UCSD-AML1 (cell line): ENCODE measurements around the gene STAT1.
A peak's percentile ranks its signal among the peaks of the same experiment; 100 is the strongest.
"Not testable (repeated sequence)": the region's sequence is repeated elsewhere in the genome, so short reads cannot be mapped to it uniquely, and the experiment has no call there.

Experiments
- DNase-seq: peaks from one replicate; lab custom pipeline; 2025; ENCODE audit not compliant: unreplicated experiment; lab: John Stamatoyannopoulos, UW

Gene STAT1

DNA sequence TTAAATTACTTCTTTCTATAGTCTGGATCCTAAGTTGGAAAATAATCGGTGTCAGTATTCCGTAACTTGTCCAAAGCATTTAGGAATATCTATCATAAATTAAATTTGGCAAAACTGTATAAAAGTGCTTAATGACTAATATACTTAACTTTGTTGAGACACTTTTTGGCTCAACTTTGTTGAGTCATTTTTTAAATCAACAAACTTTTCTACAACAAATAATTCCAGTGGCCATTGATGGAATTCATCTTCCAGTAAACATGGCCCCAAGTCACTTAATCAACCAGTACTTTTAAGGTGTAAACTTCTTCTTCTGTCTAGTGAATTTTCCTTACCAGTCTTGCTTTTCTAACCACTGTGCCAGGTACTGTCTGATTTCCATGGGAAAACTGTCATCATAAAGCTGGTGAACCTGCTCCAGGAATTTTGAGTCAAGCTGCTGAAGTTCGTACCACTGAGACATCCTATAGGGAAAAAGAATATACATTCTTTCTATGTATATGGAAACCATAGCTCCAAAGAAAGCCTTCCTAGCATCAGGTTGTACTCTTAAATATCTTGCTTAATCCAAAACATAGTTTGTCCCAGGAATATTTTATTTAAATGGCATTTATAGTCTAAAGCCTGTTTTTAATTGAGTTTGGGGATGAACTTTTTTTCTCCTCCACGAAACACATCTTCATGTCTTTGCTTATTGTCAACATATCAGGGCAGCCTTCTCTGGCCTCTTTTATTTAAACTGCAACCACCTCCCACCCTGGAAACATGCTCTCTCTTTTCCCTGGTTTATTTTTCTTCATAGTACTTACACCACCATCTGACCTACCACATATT lies 4.2 kb downstream of the STAT1 start:
- DNase-seq, result no peak

DNA sequence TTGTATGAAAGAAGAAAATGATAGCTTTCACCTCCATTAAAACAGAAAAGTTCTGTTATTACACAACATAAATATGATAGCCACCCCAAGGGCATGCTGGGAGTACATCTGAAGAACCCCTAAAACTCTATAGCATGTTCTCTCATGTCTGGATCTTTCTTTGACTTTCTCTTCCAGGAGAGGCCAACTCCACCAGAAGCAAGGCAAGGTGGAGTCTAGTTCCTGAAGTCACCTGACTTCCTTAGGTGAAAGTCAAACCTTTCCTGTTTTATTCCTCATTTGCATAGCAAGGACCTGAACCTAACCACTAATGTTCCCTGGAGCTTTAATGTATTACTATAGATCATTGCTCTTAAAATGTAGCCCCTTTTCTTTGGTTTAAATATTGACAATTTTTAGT lies 5.7 kb downstream of the STAT1 start:
- DNase-seq, result no peak

- no peak for DNase-seq
Observed at GRCh38 chr2:191006997-191007783, 6.8 kb downstream of the STAT1 start.

DNA sequence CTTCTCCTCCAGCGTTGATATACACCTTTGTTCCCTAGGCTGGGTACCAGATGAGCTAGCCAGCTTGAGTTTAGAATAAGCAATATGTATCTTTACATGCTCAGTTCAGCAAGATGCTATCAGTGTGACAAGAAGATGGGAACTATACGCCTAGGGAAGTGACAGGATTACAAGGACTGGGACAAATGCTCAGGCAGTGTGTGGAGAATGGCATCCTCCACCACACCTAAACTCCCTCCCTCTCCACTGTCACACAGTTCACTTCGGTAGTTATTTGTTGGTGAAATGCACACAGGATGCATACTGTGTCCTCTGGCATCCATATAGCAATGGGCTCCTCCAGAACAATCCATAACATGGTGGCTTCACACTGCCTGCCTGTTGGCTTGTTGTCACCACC lies 7.7 kb downstream of the STAT1 start:
- no peak for DNase-seq

- no peak for DNase-seq
Observed at GRCh38 chr2:191003405-191004309, 10.3 kb downstream of the STAT1 start.

DNA sequence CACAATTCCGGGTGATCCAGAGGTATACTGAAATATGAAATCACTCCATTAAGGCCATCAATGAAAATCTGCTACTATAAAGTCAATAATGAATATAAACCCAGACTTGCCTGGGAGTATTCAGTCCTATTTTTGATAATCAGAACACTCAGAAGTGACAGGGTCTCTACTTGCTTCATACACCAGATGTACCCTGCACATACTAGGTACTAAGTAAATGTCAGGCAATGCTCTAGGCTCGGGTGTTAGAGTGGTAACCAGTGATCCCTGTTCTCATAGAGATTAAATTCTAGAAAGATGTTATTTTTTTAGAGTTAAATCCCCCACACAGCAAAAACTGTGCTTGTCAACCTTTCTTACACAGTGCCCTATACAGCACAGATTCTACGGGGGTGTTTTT lies 12.3 kb downstream of the STAT1 start:
- DNase-seq, result no peak

GRCh38 chr2:191001032-191001431 lies 12.9 kb downstream of the STAT1 start:
- no peak for DNase-seq

- DNase-seq, result no peak
Observed at GRCh38 chr2:190999949-191000665, 13.9 kb downstream of the STAT1 start.

GRCh38 chr2:190999058-190999457 lies 14.9 kb downstream of the STAT1 start:
- DNase-seq, result no peak

DNA sequence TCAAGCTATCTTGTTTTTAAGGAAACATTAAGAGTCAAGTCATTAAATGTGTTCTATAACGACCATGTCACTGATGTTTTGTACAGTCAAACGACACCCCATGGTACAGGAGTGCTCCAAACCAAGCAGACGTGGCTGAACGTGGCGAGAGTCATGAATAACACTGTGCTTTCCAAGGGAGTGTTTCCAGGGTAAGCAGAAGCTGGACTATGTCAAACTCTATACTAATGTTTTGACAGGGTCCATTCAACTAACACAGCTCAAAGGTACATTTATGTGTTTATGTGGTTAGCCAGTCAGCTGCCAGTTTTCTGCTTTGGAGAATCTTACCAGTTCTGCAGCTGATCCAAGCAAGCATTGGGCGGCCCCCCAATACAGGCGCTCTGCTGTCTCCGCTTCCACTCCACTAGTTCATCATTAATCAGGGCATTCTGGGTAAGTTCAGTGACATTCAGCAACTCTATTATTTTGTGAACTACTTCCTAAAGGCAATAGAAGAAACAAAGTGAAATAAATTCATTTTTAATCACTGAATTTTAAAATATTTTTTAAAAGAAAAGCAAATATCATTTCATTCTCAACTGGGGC lies 16.4 kb downstream of the STAT1 start:
- no peak for DNase-seq

- DNase-seq, result no peak
Observed at GRCh38 chr2:190996947-190997346, 17.0 kb downstream of the STAT1 start.

- peak; percentile 28 for DNase-seq
Observed at GRCh38 chr2:190996338-190996946, 17.5 kb downstream of the STAT1 start.

- not testable (repeated sequence) for DNase-seq
Observed at GRCh38 chr2:190995315-190995714, 18.7 kb downstream of the STAT1 start.

GRCh38 chr2:190994148-190994547 lies 19.8 kb downstream of the STAT1 start:
- no peak for DNase-seq

GRCh38 chr2:190993292-190993643 lies 20.7 kb downstream of the STAT1 start:
- no peak for DNase-seq

DNA sequence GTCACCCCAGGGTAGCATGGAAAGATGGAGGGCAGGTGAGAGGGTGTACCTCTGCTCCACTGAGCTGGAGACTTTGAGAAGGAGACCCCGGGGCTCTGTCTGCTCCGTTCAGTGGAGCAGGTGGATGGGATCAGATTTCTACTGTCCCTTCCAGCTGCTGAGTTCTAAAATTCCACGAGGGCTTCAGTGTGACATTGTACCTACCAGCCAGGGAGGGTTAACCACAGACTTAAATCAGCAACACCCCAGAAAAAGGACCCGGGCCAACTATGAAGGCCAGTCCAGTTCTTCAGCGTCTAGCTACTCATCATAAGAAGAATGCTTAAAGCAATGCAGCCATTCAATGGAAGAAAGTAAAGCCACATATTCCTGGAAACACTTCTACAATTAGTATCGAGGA lies 23.8 kb downstream of the STAT1 start:
- no peak for DNase-seq

GRCh38 chr2:190988910-190989309 lies 25.1 kb downstream of the STAT1 start:
- DNase-seq, result no peak

GRCh38 chr2:190987938-190988337 lies 26.0 kb downstream of the STAT1 start:
- DNase-seq, result no peak

GRCh38 chr2:190987116-190987515 lies 26.9 kb downstream of the STAT1 start:
- no peak for DNase-seq
